CD14-positive monocyte (primary cell): Measurements from ENCODE around the gene KXD1. TPM values are rescaled to one million over a fixed set of nuclear protein-coding genes. Genes with fewer than 3 reads are reported as not detected.
"Not testable (repeated sequence)": the region's sequence is repeated elsewhere in the genome, so short reads cannot be mapped to it uniquely, and the experiment has no call there.

Source experiments
- DNase-seq, 3 donors: peaks; one replicate each; pipeline ENCODE4 v3.0.0-alpha.2; 2011 to 2022
- H2AFZ ChIP-seq: 2 replicates; pipeline ENCODE4 v1.6.0; 2012; ENCODE audit warnings: mild to moderate bottlenecking, low read depth, low read length, inconsistent platforms; ENCODE audit not compliant: insufficient read depth, poor library complexity, severe bottlenecking
- H3K27ac ChIP-seq, 2 donors: 1 replicate in 1 of 2; 2 replicates in 1 of 2; pipeline ENCODE4 v1.5.1; 2012 to 2013; ENCODE audit warnings: low read length in 2 of 2, control low read depth in 1 of 2, inconsistent platforms in 1 of 2, low read depth in 1 of 2, mild to moderate bottlenecking in 1 of 2
- H3K27me3 ChIP-seq, 2 donors: one replicate each; pipeline versions ENCODE4 v1.6.0 to v1.6.1; 2011 to 2013; ENCODE audit warnings: low read length in 2 of 2; ENCODE audit not compliant: control insufficient read depth in 2 of 2, insufficient read depth in 2 of 2
- H3K36me3 ChIP-seq, 2 donors: replicated peaks in 1 of 2; 1 replicate in 1 of 2; 2 replicates in 1 of 2; pipeline versions ENCODE4 v1.5.1 to v1.6.1; 2012 to 2013; ENCODE audit warnings: low read length in 2 of 2, control low read depth in 1 of 2, inconsistent platforms in 1 of 2, mild to moderate bottlenecking in 1 of 2; ENCODE audit not compliant: insufficient read depth in 2 of 2, control insufficient read depth in 1 of 2
- H3K4me1 ChIP-seq, 2 donors: 1 replicate in 1 of 2; 2 replicates in 1 of 2; pipeline versions ENCODE4 v1.5.1 to v1.6.1; 2012 to 2013; ENCODE audit warnings: low read length in 2 of 2, control low read depth in 1 of 2, inconsistent platforms in 1 of 2, mild to moderate bottlenecking in 1 of 2, moderate library complexity in 1 of 2; ENCODE audit not compliant: insufficient read depth in 2 of 2, control insufficient read depth in 1 of 2
- H3K4me2 ChIP-seq: replicated peaks from 2 replicates; pipeline ENCODE3; 2012; ENCODE audit warnings: low read length, moderate library complexity, mild to moderate bottlenecking; ENCODE audit not compliant: poor library complexity, severe bottlenecking; ENCODE audit errors: extremely low read depth
- H3K4me3 ChIP-seq, 3 experiments: fragments of 200-600 bp in 1 of 3; sonication (generic) in 1 of 3; replicated peaks in 1 of 3; 1 replicate in 2 of 3; 2 replicates in 1 of 3; pipeline ENCODE4 v1.5.1; 2011 to 2013; ENCODE audit warnings: low read length in 3 of 3, mild to moderate bottlenecking in 3 of 3, control low read depth in 2 of 3, low read depth in 2 of 3, inconsistent platforms in 1 of 3, moderate library complexity in 1 of 3
- H3K79me2 ChIP-seq: 2 replicates; pipeline ENCODE4 v1.6.0; 2012; ENCODE audit warnings: mild to moderate bottlenecking, control low read depth, inconsistent platforms, low read length, moderate library complexity; ENCODE audit not compliant: insufficient read depth
- H3K9ac ChIP-seq: 2 replicates; pipeline ENCODE4 v1.6.0; 2017; ENCODE audit warnings: low read length, mild to moderate bottlenecking; ENCODE audit not compliant: insufficient read depth, poor library complexity, severe bottlenecking
- H3K9me3 ChIP-seq, 2 donors: replicated peaks in 1 of 2; 1 replicate in 1 of 2; 2 replicates in 1 of 2; pipeline versions ENCODE4 v1.5.1 to v1.6.1; 2012 to 2013; ENCODE audit warnings: low read length in 2 of 2, control low read depth in 1 of 2; ENCODE audit not compliant: control insufficient read depth in 1 of 2, insufficient read depth in 1 of 2
- H4K20me1 ChIP-seq: 2 replicates; pipeline ENCODE4 v1.6.0; 2012; ENCODE audit warnings: mild to moderate bottlenecking, low read length, control low read depth, moderate library complexity; ENCODE audit not compliant: insufficient read depth
- H3K27ac Mint-ChIP-seq, 7 donors: one replicate each; pipeline ENCODE4 v1.8.0; 2020; ENCODE audit warnings: mild to moderate bottlenecking in 7 of 7, mixed read lengths in 7 of 7, moderate library complexity in 6 of 7, inconsistent platforms in 2 of 7
- H3K27me3 Mint-ChIP-seq, 3 donors: one replicate each; pipeline ENCODE4 v1.8.0; 2021 to 2022; ENCODE audit warnings: low read depth in 3 of 3, mild to moderate bottlenecking in 3 of 3, mixed read lengths in 3 of 3, moderate library complexity in 3 of 3, inconsistent platforms in 1 of 3
- H3K36me3 Mint-ChIP-seq, 2 donors: one replicate each; pipeline ENCODE4 v1.8.0; 2020; ENCODE audit warnings: mixed read lengths in 2 of 2, inconsistent platforms in 1 of 2, mild to moderate bottlenecking in 1 of 2
- H3K4me1 Mint-ChIP-seq: one replicate; pipeline ENCODE4 v1.8.0; 2020; ENCODE audit warnings: mild to moderate bottlenecking, mixed read lengths
- H3K4me3 Mint-ChIP-seq, 2 donors: one replicate each; pipeline ENCODE4 v1.8.0; 2020; ENCODE audit warnings: mild to moderate bottlenecking in 2 of 2, mixed read lengths in 2 of 2, moderate library complexity in 1 of 2
- H3K9me3 Mint-ChIP-seq, 7 donors: one replicate each; pipeline ENCODE4 v1.8.0; 2020 to 2022; ENCODE audit warnings: mixed read lengths in 7 of 7, mild to moderate bottlenecking in 6 of 7, moderate library complexity in 6 of 7, inconsistent platforms in 2 of 7
- WGBS: methylation state at CpG from one replicate; pipeline ENCODE4 v1.1.5; 2013; ENCODE audit warnings: missing lambda C conversion rate; ENCODE audit not compliant: insufficient coverage; 5-methylcytosine and 5-hydroxymethylcytosine counted together
- intact Hi-C, 2 donors: fragments of 100-400 bp; cut with micrococcal nuclease; formaldehyde crosslinking; loops; one replicate each; pipeline versions ENCODE4 v1.15.0 to v1.15.1; 2023
- polyA plus RNA-seq, 3 donors: library from polyadenylated mRNA; depleted of rRNA in 1 of 3; unstranded in 2 of 3; stranded (reverse) in 1 of 3; fragments of 300-500 nt in 2 of 3; fragments of >200 nt in 1 of 3; fragmentation: Illumina TruSeq in 2 of 3; gene quantifications; 1 replicate in 2 of 3; 2 replicates in 1 of 3; pipeline ENCODE4 v1.2.3, GENCODE V29; 2012 to 2021
- TF ChIP-seq, protein P1 (sequence below): fragments of 200-600 bp; IDR thresholded peaks from one replicate; pipeline ENCODE4 v1.8.0; 2022; ENCODE audit warnings: antibody characterized with exemption, mild to moderate bottlenecking

KXD1 gene
- polyA plus RNA-seq, 3 donors: 74.4 to 194 (median 87.9) TPM

DNA sequence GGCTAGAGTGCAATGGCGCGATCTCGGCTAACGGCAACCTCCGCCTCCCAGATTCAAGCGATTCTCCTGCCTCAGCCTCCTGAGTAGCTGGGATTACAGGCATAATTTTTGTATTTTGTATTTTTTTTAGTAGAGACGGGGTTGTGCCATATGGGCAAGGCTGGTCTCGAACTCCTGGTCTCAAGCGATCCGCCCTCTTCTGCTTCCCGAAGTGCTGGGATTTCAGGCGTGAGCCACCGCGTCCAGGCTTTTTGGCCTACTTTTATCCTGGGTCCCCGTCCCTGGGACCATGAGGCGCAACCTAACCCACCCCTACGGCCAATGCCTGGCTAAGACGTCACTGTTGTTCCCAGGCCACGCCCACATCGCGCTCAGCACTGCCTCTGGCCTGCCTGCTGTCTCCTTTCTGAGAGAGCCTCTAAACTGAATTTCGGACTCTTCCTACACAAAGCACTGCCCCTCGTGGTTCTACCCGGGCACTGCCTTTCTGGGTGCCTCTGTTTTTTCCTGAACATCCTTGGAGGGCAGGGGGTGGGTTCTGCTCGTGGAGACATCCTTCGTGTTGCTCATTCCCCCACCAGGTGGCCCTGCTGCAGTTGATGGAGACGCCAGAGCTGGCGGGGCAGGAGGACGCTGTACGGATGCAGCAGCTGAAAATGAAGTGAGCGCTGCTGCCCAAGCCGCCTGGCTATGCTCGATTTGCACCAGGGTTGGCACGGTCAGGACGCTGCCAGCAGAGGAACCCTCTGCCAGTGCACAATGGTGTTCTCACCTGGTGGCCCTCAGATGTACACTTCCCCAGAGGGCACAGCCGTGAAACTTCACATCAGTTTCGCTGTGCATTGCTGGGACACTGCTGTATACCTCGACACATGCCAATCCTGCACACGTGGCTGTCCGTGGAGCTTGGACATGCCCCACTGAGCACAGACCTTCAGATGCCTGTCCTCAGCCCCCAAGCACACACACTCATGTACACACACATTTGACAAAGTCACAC is 32.9 kb downstream of the KXD1 start:
- Histone ChIP-seq H3K4me1 (peaks cover 42 to 64% of the 10 kb centered on the region in 2 donors), H3K36me3 (peaks cover 7 to 8% of the 10 kb centered on the region in 2 donors), H4K20me1 (peaks cover 30% of the 10 kb centered on the region), H2AFZ (no peak overlapping the region), H3K4me2 (peak overlapping the region; percentile 99), H3K27ac (no peak overlapping the region), H3K27me3 (peaks cover 5 to 16% of the 10 kb centered on the region in 2 donors), H3K9me3 (no peaks in the 10 kb centered on the region), H3K4me3 (peak overlapping the region in 1 of 3 experiments; percentile 92), H3K79me2 (peaks cover 8% of the 10 kb centered on the region), H3K9ac (no peak overlapping the region)
- Mint-ChIP-seq H3K4me1 (peaks cover 48% of the 10 kb centered on the region), H3K36me3 (peaks cover 15 to 21% of the 10 kb centered on the region in 2 donors), H3K27me3 (peaks cover 11 to 23% (median 22%) of the 10 kb centered on the region in 3 donors), H3K27ac (peak overlapping the region in 5 of 7 donors; percentile 54 to 78 (median 61)), H3K9me3 (peaks cover 0 to 3% (median 1%) of the 10 kb centered on the region in 7 donors), H3K4me3 (peak overlapping the region; percentile 78 to 82)
- TF ChIP-seq, protein P1, sequence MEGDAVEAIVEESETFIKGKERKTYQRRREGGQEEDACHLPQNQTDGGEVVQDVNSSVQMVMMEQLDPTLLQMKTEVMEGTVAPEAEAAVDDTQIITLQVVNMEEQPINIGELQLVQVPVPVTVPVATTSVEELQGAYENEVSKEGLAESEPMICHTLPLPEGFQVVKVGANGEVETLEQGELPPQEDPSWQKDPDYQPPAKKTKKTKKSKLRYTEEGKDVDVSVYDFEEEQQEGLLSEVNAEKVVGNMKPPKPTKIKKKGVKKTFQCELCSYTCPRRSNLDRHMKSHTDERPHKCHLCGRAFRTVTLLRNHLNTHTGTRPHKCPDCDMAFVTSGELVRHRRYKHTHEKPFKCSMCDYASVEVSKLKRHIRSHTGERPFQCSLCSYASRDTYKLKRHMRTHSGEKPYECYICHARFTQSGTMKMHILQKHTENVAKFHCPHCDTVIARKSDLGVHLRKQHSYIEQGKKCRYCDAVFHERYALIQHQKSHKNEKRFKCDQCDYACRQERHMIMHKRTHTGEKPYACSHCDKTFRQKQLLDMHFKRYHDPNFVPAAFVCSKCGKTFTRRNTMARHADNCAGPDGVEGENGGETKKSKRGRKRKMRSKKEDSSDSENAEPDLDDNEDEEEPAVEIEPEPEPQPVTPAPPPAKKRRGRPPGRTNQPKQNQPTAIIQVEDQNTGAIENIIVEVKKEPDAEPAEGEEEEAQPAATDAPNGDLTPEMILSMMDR: peak; percentile 34
- WGBS: 85% methylated on average over 29 of the region's 40 CpGs
- DNase-seq: peak in 2 of 3 donors; percentile 21 to 47
- intact Hi-C loops: no loop called here

DNA sequence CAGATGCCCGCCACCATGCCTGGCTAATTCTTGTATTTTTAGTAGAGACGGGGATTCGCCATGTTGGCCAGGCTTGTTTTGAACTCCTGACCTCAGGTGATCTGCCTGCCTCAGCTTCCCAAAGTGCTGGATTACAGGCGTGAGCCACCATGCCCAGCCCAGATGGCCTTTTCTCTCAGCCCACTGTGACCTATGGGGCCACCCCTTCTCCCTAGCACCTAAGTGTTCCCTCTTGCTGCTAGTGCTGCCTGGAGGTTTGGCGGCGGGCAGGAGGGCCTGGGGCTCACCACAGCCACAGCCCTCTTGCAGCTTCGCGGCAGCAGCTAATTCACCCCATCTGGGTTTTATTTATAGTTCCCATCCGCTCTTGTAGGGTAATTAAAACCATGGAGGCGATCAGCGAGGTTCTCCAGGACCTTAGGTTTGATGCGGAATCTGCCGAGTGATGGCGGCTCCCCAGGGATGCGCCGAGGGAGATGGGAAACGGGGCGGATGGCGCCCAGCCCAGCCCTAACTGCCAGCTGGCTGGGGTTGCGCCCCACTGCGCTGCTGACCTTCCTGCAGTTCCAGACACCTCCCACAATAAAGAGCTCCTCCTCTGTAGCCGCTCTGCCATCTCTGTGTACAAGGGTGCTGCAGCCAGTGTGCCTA is 34.2 kb downstream of the KXD1 start:
- H3K9me3 ChIP-seq: no peaks in the 10 kb centered on the region
- no peak overlapping the region for H3K27ac Mint-ChIP-seq
- TF ChIP-seq, protein P1: no peak
- peaks cover 22 to 34% (median 33%) of the 10 kb centered on the region in 3 donors for H3K27me3 Mint-ChIP-seq
- H3K4me1 ChIP-seq: peaks cover 34 to 58% of the 10 kb centered on the region in 2 donors
- no peak for DNase-seq
- no peak overlapping the region for H3K4me2 ChIP-seq
- peaks cover 0 to 9% (median 2%) of the 10 kb centered on the region in 7 donors for H3K9me3 Mint-ChIP-seq
- peaks cover 15 to 21% of the 10 kb centered on the region in 2 donors for H3K36me3 Mint-ChIP-seq
- H3K27ac ChIP-seq: no peak overlapping the region
- peaks cover 7 to 23% of the 10 kb centered on the region in 2 donors for H3K27me3 ChIP-seq
- no peak overlapping the region for H3K4me3 ChIP-seq
- peaks cover 8% of the 10 kb centered on the region for H3K79me2 ChIP-seq
- intact Hi-C loops: no loop called here
- 95% methylated on average over 16 of the region's 22 CpGs for WGBS
- no peak overlapping the region for H2AFZ ChIP-seq
- H3K36me3 ChIP-seq: peaks cover 7 to 8% of the 10 kb centered on the region in 2 donors
- no peak overlapping the region for H3K9ac ChIP-seq
- H3K4me3 Mint-ChIP-seq: no peak overlapping the region
- peaks cover 30% of the 10 kb centered on the region for H4K20me1 ChIP-seq
- H3K4me1 Mint-ChIP-seq: peaks cover 42% of the 10 kb centered on the region

DNA sequence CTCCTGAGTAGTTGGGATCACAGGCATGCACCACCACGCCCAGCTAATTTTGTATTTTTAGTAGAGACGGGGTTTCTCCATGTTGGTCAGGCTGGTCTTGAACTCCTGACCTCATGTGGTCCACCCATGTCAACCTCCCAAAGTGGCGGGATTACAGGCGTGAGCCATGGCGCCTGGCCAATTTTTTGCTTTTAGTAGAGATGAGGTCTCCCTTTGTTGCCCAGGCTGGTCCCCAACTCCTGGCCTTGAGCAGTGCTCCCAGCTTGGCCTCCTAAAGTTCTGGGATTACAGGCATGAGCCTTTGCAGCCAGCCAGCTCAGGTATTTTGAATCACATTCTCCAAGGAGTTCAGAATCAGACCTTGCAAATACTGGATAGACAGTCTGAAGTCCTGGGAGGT is 35.1 kb downstream of the KXD1 start:
- Histone ChIP-seq H3K4me1 (peaks cover 35 to 55% of the 10 kb centered on the region in 2 donors), H4K20me1 (peaks cover 30% of the 10 kb centered on the region), H3K27me3 (peaks cover 7 to 26% of the 10 kb centered on the region in 2 donors)
- H3K4me2 ChIP-seq, H3K27ac ChIP-seq, H3K9me3 ChIP-seq, H3K79me2 ChIP-seq, DNase-seq, H3K9me3 Mint-ChIP-seq, H3K4me3 ChIP-seq, H3K4me3 Mint-ChIP-seq, intact Hi-C loops, H3K27ac Mint-ChIP-seq, H3K9ac ChIP-seq, H3K36me3 ChIP-seq, H2AFZ ChIP-seq: not testable (repeated sequence)
- Mint-ChIP-seq H3K27me3 (peaks cover 24 to 38% (median 35%) of the 10 kb centered on the region in 3 donors), H3K36me3 (peaks cover 15 to 21% of the 10 kb centered on the region in 2 donors), H3K4me1 (peaks cover 42% of the 10 kb centered on the region)
- no CpG with 5 or more reads among the region's 5 CpGs for WGBS
